Posterior vena cava (tissue), 2 donors: Measurements from ENCODE around the gene SERPINE2. TPM values are rescaled to one million over a fixed set of nuclear protein-coding genes. Genes with fewer than 3 reads are reported as not detected.

Source experiments
- DNase-seq: peaks from one replicate; pipeline ENCODE4 v3.0.0-alpha.2; 2020; ENCODE audit warnings: low spot score
- intact Hi-C, 2 donors: fragments of 100-400 bp; cut with DNase I; formaldehyde crosslinking; loops; one replicate each; pipeline versions ENCODE4 v1.14.1 to v1.14.2; 2022 to 2023
- total RNA-seq, 2 donors: library from RNA; stranded (reverse); fragmentation: NEBNext Ultra II Directional; extraction: Animal tissue kit (Norgen Biotek cat#: 25700); gene quantifications; one replicate each; pipeline ENCODE4 v1.2.1, GENCODE V29; 2021
- donor health status: DM: yes; HTN: yes; CAD: no.
- donor health status: DM: yes; HTN: yes; CAD: no.

Gene SERPINE2
- total RNA-seq, 2 donors from 2014 or later, result 385 to 718 TPM

DNA sequence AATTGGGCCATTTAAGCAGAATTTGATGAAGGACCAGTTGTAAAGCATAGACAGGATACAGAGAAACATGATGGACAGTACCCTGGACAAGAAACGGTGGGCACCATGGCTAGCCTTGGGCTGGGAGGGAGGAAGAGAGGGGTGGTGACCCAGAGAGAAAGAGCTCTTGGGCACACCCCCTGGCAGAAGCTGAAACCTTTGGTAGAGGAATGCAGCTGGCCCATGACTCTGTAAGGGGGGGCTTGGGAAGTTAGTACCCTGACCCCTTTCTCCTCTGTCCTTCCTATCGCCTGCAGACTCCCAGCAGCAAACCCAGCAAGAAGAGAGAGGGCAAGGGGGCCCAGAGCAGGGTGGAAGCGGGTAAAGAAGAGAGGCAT lies 49.2 kb downstream of the SERPINE2 start:
- intact Hi-C loops, result no loop called here
- no peak for DNase-seq

DNA sequence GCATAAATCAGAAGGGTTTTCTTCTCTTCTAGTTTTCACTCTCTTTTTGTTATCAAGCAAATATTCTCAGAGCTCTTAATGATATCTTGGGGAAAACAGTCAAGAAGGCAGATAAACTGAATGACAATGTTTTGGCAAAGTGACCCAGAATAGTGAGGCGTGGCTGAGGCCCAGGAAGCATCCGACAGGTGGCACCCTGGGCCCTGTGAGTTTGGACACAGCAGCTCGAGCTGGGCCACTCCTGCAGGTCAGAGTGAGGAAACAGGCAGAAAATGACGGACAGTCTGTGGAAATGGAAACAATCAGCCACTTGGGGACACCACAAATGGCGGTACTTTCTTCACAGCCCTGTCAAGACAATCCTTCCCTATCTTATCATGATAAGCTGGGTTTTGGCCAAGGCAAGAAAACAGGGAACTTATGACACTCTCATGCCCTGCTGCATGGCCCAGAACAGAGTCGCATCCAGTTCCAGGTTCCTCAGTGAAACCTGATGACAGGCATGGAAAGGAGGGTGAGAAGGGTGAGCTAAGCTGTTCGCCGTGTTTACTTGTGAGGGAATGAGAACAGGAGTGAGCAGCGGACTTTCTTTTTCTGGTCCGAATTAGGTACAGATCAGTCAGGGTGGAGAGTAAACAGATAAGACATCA lies 49.8 kb downstream of the SERPINE2 start:
- no peak for DNase-seq

DNA sequence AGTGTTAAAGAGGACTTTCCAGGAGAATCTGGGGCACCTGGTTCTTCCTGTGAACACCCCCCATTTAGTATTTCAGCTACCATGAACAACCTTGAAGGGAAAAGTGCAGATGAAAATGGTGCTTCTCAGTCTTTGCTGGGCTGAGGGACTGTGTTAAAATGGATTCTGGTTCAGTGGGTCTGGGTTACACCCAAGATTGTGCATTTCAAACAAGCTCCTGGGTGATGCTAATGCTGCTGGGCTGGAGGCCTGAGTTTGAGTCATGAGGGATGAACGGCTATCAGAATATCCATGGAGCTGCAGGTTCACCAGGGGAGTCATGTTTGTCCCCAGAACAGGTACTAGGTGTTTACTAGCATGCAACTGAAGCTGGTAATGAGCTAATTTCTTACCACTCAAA lies 57.8 kb downstream of the SERPINE2 start:
- intact Hi-C loops, result no loop called here

More for the DNA sequence above, 49.8 kb downstream of the SERPINE2 start:
- intact Hi-C loops, result no loop called here

DNA sequence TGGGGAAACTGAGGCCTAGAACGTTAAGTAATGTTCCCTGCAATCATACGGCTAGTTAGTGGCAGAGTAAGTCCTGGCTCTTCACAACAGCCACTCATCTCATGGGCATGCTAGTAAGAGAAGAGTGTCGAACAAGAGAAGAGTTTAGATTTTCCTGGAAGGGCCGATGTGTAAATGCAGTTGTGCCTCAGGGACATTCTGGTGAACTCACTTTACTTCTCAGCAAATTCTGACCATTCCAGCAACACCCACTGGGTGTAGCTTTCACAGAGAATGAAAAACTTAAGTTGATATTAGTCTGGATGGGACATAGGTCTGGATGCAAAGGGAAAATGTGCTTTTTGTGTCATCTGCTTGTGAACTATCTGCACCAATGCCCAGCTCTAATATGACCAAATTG lies 58.3 kb downstream of the SERPINE2 start:
- intact Hi-C loops, result no loop called here
- no peak for DNase-seq

More for the DNA sequence above, 57.8 kb downstream of the SERPINE2 start:
- DNase-seq, result no peak

DNA sequence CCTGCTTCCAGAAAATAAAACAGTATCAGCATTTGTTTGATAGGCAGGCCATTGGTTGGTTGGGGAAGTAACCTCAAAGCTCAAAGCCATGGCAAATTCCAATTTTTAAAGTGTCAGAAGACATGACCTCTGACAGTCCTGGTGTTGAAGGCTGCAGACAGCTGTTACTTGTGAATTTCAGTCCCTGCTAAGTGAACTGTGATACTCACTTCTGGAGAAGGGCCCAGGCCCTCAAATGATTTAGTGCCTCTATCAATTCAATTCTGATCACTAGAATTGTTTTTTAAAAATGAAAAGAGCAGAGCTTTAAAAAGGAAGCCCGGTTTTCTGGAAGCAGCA lies 58.7 kb downstream of the SERPINE2 start:
- intact Hi-C loops, result no loop called here
- DNase-seq, result no peak

DNA sequence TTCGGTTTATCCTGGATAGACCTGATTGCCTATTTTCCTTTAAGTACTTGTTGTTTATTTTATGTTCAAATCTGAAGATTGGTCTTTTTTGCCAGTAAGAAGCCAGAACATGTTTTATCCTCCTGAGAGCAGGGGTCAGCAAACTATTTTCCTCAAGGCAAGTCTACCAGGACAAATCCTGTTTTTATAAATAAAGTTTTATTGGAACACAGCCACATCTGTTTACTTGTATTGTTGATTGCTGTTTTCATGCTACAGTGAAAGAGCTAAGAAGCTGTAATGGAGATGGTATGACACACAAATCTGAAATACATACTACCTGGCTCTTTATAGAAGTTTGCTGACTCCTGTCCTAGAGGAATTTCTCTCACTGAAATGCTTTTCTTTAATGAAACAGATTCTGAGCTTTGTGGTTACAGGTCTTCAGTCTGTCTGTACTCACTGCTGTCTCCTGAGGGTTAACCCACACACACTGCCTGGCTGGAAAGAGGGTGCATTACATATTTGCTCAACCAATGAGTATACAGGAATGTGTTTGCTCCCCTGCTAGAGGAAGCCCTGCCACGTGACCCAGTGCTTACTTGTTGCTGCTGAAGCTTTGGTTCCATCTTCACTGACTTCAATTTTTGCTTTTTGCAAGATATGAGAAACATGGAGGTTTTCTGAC lies 59.2 kb downstream of the SERPINE2 start:
- DNase-seq, result no peak

DNA sequence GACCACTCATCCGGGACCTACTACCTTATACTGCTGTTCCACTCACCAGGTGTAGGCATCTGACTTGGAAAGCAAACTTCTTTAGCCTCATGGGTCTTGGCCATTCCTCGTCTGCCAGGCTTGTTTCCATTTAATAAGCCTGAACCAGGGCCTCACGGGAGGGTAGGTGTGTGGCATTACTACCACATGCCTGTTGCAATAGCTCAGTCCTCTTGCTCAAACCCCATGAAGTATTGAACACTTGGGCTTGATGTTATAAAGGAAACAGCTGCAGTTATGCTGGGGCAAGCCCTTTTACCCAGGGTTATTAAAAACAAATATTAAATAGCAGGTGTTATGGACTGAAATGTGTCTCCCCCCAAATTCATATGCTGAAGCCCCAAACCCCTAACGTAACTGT lies 60.6 kb downstream of the SERPINE2 start:
- intact Hi-C loops, result loop anchor here in 1 of 2 donors (10.0 kb wide), 1 partner anchor 296 kb away; no protein-coding TSS in a partner anchor
- DNase-seq, result no peak

More for the DNA sequence above, 59.2 kb downstream of the SERPINE2 start:
- intact Hi-C loops, result loop anchor here in 1 of 2 donors (10.0 kb wide), 1 partner anchor 295 kb away; no protein-coding TSS in a partner anchor

DNA sequence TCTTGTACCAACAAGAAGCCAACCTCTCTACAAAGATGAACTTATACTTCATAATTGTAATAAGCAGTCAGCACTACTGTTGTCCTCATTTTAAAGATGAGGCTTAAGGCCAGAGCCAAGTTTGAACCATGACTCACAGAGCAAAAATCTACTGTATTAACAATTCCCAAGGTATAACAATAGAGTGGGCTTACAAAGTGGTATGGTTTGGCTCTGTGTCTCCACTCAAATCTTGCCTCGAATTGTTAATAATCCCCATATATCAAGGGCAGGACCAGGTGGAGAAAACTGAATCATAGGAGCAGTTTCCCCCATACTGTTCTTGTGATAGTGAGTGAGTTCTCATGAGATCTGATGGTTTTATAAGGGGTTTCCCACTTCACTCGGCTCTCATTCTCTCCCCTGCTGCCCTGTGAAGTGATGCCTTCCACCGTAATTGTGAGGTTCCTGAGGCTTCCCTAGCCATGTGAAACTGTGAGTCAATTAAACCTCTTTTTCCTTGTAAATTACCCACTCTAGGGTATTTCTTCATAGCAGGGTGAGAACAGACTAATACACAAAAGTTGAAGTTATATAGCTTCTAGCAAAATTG lies 62.4 kb downstream of the SERPINE2 start:
- intact Hi-C loops, result loop anchor here in 1 of 2 donors (10.0 kb wide), 1 partner anchor 298 kb away; no protein-coding TSS in a partner anchor
- no peak for DNase-seq

DNA sequence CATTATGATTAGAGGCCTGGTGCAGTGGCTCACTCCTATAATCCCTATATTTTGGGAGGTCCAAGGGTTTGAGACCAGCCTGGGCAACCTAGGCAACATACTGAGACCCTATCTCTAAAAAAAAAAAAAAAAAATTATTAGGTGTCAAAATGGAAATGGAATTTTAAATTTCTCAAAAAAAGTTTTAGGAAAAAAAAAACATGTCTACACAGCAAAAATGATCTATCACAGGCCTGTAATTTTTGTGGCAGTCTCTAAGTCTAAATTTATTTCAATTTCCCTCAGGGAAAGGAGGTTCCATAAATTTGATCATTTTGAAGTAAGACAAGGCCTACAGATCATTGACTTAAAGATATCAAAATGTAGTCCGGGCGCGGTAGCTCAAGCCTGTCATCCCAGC lies 65.5 kb downstream of the SERPINE2 start:
- DNase-seq, result no peak
- intact Hi-C loops, result loop anchor here in 1 of 2 donors (10.0 kb wide), 1 partner anchor 301 kb away; no protein-coding TSS in a partner anchor

DNA sequence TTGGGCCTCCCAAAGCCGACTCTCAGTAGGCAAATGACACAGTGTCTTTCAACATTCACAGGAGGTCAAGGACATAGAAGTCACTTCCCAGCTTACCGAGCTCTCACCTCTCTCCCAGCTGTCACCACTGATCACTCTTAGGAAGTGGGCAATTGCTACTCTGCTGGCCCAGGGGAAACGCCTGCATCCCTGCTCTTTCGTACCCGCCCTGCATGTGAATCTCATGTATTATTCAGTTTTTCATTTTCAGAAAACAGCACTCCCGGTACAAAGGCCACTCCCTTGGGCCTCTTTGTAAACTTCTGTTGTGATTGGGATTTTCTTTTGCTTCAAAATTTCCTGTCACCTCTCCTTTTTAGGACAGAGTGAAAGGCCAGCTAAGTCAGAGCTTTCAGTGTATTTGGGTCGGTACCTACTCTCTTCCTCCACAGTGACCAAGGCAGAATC lies 66.4 kb downstream of the SERPINE2 start:
- intact Hi-C loops, result loop anchor here in 1 of 2 donors (10.0 kb wide), 1 partner anchor 302 kb away; no protein-coding TSS in a partner anchor
- no peak for DNase-seq

DNA sequence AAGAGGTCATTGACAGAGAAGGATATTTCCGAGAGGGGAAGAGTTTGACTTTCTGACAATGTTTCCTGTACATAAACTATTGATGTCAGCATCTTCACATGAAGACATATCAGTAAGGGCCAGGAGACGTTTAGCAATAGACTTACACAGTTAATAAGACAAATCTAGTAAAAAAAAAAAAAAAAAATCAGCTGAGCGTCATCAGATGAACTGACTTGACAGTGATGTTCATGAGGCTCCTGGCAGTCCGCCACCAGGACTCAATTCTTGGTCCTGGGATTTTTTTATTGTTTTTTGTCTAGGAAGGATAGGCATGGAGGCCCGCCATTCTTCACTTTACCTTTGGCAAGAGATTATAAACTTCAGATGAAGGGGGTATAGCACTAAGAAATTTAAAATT lies 67.4 kb downstream of the SERPINE2 start:
- intact Hi-C loops, result loop anchor here in 1 of 2 donors (10.0 kb wide), 1 partner anchor 303 kb away; no protein-coding TSS in a partner anchor
- no peak for DNase-seq

DNA sequence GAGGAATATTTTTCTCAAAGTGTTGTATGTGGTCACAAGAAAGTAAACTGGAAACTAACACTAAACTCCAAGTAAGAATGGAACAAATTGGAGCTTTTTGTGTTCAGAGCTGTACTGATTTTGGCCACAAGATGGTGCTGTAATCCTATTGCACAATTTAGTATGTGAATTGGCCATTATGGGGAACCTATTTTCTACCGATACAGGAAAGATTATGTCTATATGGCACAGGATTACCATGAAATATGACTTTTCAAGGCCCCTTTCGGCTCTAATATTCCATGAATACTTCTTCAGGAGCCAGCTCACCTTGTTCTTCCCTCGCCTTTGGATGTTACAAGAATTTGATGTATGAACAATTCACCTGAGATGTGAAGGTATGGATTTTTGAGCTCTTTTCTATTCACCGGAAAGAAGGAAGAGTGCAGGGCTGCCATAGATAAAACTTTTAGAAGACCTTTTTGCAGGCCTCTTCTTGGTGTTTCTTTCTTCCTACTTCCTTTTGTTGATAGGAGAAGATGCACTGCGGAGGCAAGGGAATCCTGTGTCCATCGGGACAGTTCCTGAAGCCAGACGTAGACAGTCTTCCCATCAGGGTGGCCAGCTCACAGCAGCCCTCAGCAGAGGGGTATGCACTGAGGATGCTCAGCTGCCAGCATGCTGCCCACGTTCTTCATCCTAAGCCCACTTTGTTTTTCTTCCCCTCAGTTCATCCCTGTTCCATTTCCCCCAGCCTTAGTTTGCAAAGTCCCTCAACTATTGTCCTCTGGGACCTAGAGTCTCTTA lies 68.5 kb downstream of the SERPINE2 start:
- DNase-seq, result no peak
- intact Hi-C loops, result loop anchor here in 1 of 2 donors (10.0 kb wide), 1 partner anchor 304 kb away; no protein-coding TSS in a partner anchor

DNA sequence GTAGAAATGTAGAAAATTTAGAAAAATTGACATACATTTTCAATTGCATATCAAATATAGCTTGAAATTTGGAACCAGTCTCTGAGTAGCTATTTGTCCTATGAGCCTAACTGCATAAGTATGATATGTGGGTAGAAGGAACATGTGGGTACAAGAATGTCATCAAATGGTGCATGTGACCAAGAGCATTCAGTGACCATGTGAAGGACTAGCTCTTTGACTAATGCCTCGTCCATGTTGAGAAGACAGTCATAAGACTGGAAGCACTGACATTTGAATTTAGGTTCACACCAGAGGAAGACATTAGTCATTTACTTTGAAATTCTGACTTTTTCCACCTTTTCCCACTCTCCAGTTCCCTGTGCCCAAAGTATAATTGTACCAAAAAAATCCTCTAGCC lies 69.2 kb downstream of the SERPINE2 start:
- intact Hi-C loops, result loop anchor here in 1 of 2 donors (10.0 kb wide), 1 partner anchor 305 kb away; no protein-coding TSS in a partner anchor
- DNase-seq, result no peak

DNA sequence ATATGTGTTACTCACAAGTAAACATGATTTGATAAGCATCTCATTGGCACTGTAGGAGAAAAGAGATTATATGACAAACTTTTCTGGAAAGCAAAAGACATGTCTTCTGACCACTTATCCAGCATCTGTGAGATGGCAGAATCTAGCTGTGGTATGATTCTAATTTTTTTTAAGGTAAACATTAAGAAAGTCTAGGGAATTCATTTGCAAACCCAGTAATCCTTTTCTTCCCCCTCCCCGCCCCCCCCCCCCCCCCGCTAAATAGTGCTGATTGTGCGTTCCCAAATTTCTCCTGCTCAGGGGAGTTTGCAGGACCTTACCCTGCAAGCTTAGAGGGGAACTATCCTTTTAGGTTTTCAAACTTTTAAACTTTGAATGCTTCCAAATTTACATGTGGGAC lies 69.8 kb downstream of the SERPINE2 start:
- DNase-seq, result no peak
- intact Hi-C loops, result no loop called here

DNA sequence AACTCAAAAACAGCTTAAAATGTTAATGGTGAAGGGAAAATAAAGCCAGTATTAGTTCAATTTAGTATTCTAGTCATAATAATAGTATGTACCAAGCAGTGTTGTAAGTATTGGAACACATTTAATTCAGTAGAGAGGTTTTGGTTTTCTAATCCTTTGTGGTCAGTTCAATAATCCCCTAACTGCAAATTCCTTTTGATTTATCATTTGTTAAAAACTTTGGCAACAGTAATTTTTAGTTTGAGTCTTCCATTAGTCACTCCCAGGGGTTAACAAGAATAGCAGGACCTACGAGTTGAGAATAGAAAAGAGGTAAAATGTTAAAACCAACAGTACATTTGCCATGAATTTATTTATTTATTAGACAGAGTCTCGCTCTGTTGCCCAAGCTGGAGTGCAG lies 71.1 kb downstream of the SERPINE2 start:
- intact Hi-C loops, result no loop called here
- no peak for DNase-seq

DNA sequence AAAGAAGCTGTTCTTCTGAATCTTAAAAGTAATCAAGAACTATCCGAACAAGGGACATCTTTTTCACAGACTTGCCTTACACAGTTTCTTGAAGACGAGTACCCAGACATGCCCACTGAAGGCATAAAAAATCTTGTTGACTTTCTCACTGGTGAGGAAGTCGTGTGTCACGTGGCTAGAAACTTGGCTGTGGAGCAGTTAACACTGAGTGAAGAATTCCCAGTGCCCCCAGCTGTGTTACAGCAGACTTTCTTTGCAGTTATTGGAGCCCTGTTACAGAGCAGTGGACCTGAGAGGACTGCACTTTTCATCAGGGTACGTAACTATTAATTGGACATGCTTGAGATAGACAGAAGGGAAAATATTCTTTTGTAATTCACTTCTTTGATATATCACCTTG lies 79.4 kb downstream of the SERPINE2 start:
- intact Hi-C loops, result no loop called here
- no peak for DNase-seq

DNA sequence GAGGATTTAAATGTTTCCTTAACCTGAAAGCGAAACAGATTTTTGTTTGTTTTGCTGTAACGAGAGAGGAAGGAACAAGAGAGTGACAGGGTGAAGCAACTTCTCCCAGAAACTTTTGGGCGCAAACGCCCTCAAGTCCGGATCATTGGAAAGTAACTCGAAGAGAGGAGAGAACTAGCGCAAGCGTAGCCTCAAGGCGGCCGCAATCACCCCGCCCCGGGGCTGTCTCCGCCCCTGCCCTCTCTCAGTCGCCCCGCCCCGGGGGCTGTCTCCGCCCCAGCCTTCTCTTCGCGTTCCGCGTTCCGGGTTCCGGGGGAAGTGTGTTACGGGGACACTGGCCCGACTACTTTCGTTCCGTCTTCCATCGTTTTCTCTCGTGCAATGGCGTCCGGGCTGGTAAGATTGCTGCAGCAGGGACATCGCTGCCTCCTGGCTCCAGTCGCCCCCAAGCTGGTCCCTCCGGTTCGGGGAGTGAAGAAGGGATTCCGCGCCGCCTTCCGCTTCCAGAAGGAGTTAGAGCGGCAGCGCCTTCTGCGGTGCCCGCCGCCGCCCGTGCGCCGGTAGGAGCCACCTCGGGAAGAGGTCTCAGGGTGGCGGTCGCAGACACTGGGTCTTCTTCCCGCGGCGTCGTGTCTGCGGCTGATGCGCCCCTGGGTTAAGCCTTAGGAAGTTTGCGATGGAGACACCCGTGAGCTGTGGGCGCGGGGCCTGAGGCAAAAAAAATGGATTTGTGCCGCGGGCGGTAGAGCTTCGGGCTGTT lies 81.8 kb downstream of the SERPINE2 start, which contains the start of gene MRPL44:
Gene MRPL44, plus strand, starts transcription at position 372 of the 760 bp plus-strand sequence. Its CDS starts 10 bp downstream, at position 382.
- peak; percentile 99 for DNase-seq
- intact Hi-C loops, result no loop called here

DNA sequence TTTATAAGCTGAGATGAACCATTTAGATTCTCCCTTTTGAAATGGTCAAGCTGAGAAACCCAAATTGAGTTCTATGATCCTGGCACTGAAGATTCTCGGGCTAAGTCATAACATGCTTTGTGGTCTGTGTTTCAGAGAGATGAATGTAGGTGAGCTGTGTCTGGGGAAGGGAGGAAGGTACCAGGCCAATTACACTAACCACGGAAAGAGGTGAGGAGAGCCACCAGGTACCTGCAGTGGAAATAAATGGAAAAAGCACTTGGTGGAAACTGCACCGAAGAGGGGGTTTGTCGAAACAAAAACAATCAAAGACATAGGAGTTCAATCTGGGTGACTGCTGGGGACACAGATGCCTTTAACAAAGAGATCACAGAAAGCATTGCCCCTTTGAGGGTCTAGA lies 82.8 kb downstream of the SERPINE2 start:
- intact Hi-C loops, result no loop called here
- no peak for DNase-seq

DNA sequence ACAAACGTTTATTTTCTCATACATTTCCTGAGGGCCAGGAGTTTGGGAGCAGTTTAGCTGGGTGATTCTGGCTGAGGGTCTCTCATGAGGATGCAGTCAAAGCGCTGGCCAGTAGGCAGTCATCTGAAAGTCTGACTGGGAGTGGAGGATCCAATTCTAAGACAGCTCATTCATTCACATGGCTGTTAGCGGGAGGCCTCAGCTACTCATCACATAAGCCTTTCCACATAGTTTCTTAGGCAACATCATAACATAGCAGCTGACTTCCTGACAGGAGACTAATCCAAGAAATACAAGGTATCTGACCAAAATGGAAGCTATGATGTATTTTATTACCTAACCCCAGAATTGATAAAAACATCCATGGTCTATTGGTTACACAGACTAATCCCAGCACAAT lies 84.7 kb downstream of the SERPINE2 start:
- intact Hi-C loops, result no loop called here
- no peak for DNase-seq
